AG09319 (cell line): Measurements from ENCODE around the gene PAPSS1.
"Not testable (repeated sequence)": the region's sequence is repeated elsewhere in the genome, so short reads cannot be mapped to it uniquely, and the experiment has no call there.

Experiments used
- DNase-seq: peaks from one replicate; pipeline ENCODE4 v3.0.0-alpha.2; 2010; ENCODE audit warnings: low read depth; ENCODE audit errors: extremely low read depth
- TF ChIP-seq, protein P1 (sequence below): IDR thresholded peaks from 2 replicates; pipeline ENCODE4 v1.5.1; 2011; ENCODE audit warnings: low read depth, mild to moderate bottlenecking, inconsistent platforms, low read length, moderate library complexity

PAPSS1 gene

DNA sequence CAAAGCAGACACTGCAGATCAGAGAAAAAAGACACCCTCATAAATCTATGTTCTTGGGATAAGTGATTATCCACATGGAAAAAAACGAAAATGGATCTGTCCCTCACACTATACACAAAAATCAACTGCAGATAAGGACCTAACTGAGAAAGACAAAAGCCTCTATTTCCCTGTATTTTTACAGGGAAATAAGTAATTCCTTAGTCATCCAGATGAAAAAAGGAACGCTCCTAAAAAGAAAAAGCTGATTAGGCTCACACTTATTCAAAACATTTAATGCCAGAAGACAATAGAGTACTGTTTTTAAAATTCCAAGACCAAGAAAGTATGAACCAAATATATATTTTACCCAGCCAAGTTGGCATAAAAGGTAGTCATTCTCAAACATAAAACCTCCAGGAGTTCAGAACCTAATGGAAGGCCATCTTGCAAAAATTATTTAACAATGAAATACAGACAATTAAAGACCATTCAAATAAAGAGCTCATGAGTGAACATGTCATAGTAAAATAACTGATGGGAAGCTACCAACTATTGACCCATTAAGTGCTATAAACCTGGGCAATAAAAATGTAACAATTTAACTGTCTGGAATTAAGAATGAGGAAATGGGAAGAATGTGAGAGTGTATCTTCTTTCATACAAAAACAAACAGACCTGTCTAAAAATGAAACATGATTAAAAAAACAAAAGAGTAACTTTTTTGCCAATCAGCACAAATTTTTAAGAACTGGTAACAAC is 20.4 kb downstream of the PAPSS1 start:
- TF ChIP-seq, protein P1, sequence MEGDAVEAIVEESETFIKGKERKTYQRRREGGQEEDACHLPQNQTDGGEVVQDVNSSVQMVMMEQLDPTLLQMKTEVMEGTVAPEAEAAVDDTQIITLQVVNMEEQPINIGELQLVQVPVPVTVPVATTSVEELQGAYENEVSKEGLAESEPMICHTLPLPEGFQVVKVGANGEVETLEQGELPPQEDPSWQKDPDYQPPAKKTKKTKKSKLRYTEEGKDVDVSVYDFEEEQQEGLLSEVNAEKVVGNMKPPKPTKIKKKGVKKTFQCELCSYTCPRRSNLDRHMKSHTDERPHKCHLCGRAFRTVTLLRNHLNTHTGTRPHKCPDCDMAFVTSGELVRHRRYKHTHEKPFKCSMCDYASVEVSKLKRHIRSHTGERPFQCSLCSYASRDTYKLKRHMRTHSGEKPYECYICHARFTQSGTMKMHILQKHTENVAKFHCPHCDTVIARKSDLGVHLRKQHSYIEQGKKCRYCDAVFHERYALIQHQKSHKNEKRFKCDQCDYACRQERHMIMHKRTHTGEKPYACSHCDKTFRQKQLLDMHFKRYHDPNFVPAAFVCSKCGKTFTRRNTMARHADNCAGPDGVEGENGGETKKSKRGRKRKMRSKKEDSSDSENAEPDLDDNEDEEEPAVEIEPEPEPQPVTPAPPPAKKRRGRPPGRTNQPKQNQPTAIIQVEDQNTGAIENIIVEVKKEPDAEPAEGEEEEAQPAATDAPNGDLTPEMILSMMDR: no peak
- no peak for DNase-seq

- DNase-seq: not testable (repeated sequence)
Measured at GRCh38 chr4:107696187-107696586, 23.8 kb downstream of the PAPSS1 start.

DNA sequence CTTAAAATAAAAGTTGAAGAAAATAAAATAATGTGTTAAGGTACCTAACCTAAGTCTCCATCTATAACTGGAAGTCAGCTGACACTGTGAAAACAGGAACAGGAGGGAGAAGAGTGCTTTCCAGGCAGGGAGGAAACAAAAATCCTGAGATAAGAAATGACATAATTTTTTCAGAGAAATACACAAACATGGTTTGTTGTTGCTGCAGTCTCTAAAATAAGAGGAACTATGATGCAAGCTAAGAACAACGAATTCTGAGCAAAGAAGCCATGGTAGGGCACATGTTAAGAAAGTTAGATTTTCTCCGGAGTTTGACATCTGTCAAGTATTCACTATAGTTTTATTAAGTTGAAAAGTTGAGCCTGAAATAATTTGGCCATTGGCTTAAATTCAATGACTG is 26.9 kb downstream of the PAPSS1 start:
- no peak for DNase-seq
- TF ChIP-seq, protein P1: no peak

DNA sequence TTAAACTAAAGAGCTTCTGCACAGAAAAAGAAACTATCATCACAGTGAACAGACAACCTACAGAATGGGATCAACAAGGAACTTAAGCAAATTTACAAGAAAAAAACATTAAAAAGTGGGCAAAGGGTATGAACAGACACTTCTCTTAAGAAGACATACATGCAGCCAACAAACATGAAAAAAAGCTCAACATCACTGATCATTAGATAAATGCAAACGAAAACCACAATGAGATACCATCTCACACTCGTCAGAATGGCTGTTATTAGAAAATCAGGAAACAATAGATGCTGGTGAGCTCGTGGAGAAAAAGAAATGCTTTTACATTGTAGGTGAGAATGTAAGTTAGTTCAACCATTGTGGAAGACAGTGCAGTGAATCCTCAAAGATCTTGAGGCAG is 27.8 kb downstream of the PAPSS1 start:
- TF ChIP-seq, protein P1: no peak
- DNase-seq: no peak

GRCh38 chr4:107691378-107691777 is 28.7 kb downstream of the PAPSS1 start:
- no peak for DNase-seq
- TF ChIP-seq, protein P1: no peak

- TF ChIP-seq, protein P1: no peak
- DNase-seq: no peak
Measured at GRCh38 chr4:107689912-107690587, 30.0 kb downstream of the PAPSS1 start.

GRCh38 chr4:107688421-107688820 is 31.6 kb downstream of the PAPSS1 start:
- DNase-seq: no peak
- TF ChIP-seq, protein P1: no peak
